SIG-M5 treated with dmso at 0.1 percent for 504 hours (cell line): ENCODE measurements around the gene ZFTA.
"Not testable (repeated sequence)": the region's sequence is repeated elsewhere in the genome, so short reads cannot be mapped to it uniquely, and the experiment has no call there.

Source experiments
- DNase-seq: peaks from one replicate; lab custom pipeline; 2025; ENCODE audit not compliant: unreplicated experiment; lab: John Stamatoyannopoulos, UW

ZFTA gene

GRCh38 chr11:63779039-63779438 lies 10.5 kb upstream of the ZFTA start:
- no peak for DNase-seq

- DNase-seq: no peak
These were observed 6.6 kb upstream of the ZFTA start for GRCh38 chr11:63775191-63775590.

- DNase-seq: not testable (repeated sequence)
These were observed 3.3 kb upstream of the ZFTA start for GRCh38 chr11:63771741-63772318.

GRCh38 chr11:63770763-63771162 lies 2.2 kb upstream of the ZFTA start:
- peak; percentile 49 for DNase-seq

GRCh38 chr11:63769714-63770455 lies 1.3 kb upstream of the ZFTA start:
- no peak for DNase-seq

GRCh38 chr11:63769042-63769713 lies 603 bp upstream of the ZFTA start:
- DNase-seq: no peak

GRCh38 chr11:63767565-63768236 lies 874 bp downstream of the ZFTA start:
- DNase-seq: peak; percentile 59

GRCh38 chr11:63767267-63767564 lies 1.4 kb downstream of the ZFTA start:
- DNase-seq: no peak

- DNase-seq: no peak
These were observed 1.9 kb downstream of the ZFTA start for GRCh38 chr11:63766531-63767235.

GRCh38 chr11:63765688-63766241 lies 2.8 kb downstream of the ZFTA start:
- DNase-seq: no peak

GRCh38 chr11:63764679-63765647 lies 3.6 kb downstream of the ZFTA start:
- DNase-seq: no peak

GRCh38 chr11:63764340-63764678 lies 4.3 kb downstream of the ZFTA start:
- no peak for DNase-seq

GRCh38 chr11:63763496-63764339 lies 4.9 kb downstream of the ZFTA start:
- DNase-seq: no peak

GRCh38 chr11:63762654-63763495 lies 5.7 kb downstream of the ZFTA start:
- no peak for DNase-seq

- no peak for DNase-seq
These were observed 6.5 kb downstream of the ZFTA start for GRCh38 chr11:63761931-63762653.

GRCh38 chr11:63761188-63761587 lies 7.4 kb downstream of the ZFTA start:
- no peak for DNase-seq

GRCh38 chr11:63760487-63761079 lies 8.0 kb downstream of the ZFTA start:
- no peak for DNase-seq
